NCI-H1436 treated with DMSO at 0.1 percent for 48 hours (cell line): ENCODE results near the gene HPF1.
"Not testable (repeated sequence)": the region's sequence is repeated elsewhere in the genome, so short reads cannot be mapped to it uniquely, and the experiment has no call there.

Source experiments
- DNase-seq: peaks from one replicate; lab custom pipeline; 2025; lab: John Stamatoyannopoulos, UW

Gene HPF1

GRCh38 chr4:169738604-169739003, 19.1 kb downstream of the HPF1 start:
- not testable (repeated sequence) for DNase-seq

- no peak for DNase-seq
Measured at GRCh38 chr4:169730564-169730963, 27.2 kb downstream of the HPF1 start.

GRCh38 chr4:169727616-169728015, 30.1 kb downstream of the HPF1 start:
- DNase-seq = no peak

GRCh38 chr4:169724260-169724659, 33.5 kb downstream of the HPF1 start:
- no peak for DNase-seq

GRCh38 chr4:169723207-169723965, 34.4 kb downstream of the HPF1 start:
- no peak for DNase-seq

GRCh38 chr4:169720529-169720928, 37.2 kb downstream of the HPF1 start:
- DNase-seq = no peak

- DNase-seq = no peak
Measured at GRCh38 chr4:169716677-169717076, 41.1 kb downstream of the HPF1 start.

- DNase-seq = no peak
Measured at GRCh38 chr4:169715826-169716225, 41.9 kb downstream of the HPF1 start.

- no peak for DNase-seq
Measured at GRCh38 chr4:169707958-169708643, 49.6 kb downstream of the HPF1 start.

- DNase-seq = no peak
Measured at GRCh38 chr4:169698331-169698730, 59.4 kb downstream of the HPF1 start.

- DNase-seq = no peak
Measured at GRCh38 chr4:169690787-169691186, 67.0 kb downstream of the HPF1 start.

GRCh38 chr4:169689681-169690080, 68.1 kb downstream of the HPF1 start:
- DNase-seq = no peak

- no peak for DNase-seq
Measured at GRCh38 chr4:169682372-169683047, 75.2 kb downstream of the HPF1 start.
